Heart left ventricle (tissue), 16 donors: ENCODE measurements around the gene NKX3-2. TPM values are rescaled to one million over a fixed set of nuclear protein-coding genes. Genes with fewer than 3 reads are reported as not detected.

ENCODE experiments used
- ATAC-seq, 4 donors: fragments of 200-7000 bp; cut with Tn5 transposase; one replicate each; pipeline ENCODE4 v1.9.1; 2020 to 2022; ENCODE audit warnings: moderate library complexity in 4 of 4, mild to moderate bottlenecking in 3 of 4, moderate number of reproducible peaks in 1 of 4
- DNase-seq, 5 donors: peaks; one replicate each; pipeline ENCODE4 v3.0.0-alpha.2; 2020
- H3K27ac ChIP-seq, 12 donors: fragments of 200-600 bp; sonication (generic) in 4 of 12; one replicate each; pipeline versions ENCODE4 v1.5.0 to v1.8.0; 2016 to 2022; ENCODE audit warnings: mild to moderate bottlenecking in 2 of 12
- H3K27me3 ChIP-seq, 9 donors: fragments of 200-600 bp; sonication (generic) in 2 of 9; one replicate each; pipeline versions ENCODE4 v1.5.1 to v1.8.0; 2016 to 2022; ENCODE audit warnings: mild to moderate bottlenecking in 3 of 9
- H3K36me3 ChIP-seq, 9 donors: fragments of 200-600 bp; sonication (generic) in 2 of 9; one replicate each; pipeline versions ENCODE4 v1.5.0 to v1.8.0; 2018 to 2022; ENCODE audit warnings: mild to moderate bottlenecking in 2 of 9
- H3K4me1 ChIP-seq, 12 donors: fragments of 200-600 bp; sonication (generic) in 4 of 12; one replicate each; pipeline versions ENCODE4 v1.5.0 to v1.8.0; 2016 to 2022; ENCODE audit warnings: mild to moderate bottlenecking in 3 of 12
- H3K4me3 ChIP-seq, 12 donors: fragments of 200-600 bp; sonication (generic) in 4 of 12; one replicate each; pipeline versions ENCODE4 v1.5.0 to v1.8.0; 2017 to 2022; ENCODE audit warnings: mild to moderate bottlenecking in 9 of 12, moderate library complexity in 4 of 12
- H3K9me3 ChIP-seq, 12 donors: fragments of 200-600 bp; sonication (generic) in 4 of 12; one replicate each; pipeline versions ENCODE4 v1.5.0 to v1.8.0; 2016 to 2022; ENCODE audit warnings: mild to moderate bottlenecking in 1 of 12
- POLR2A ChIP-seq, 2 donors: fragments of 450-650 bp; IDR thresholded peaks; one replicate each; pipeline ENCODE4 v1.6.1; 2017; ENCODE audit warnings: antibody characterized with exemption in 2 of 2, mild to moderate bottlenecking in 2 of 2, moderate library complexity in 2 of 2
- WGBS, 4 donors: extraction: QIAGEN DNeasy Blood & Tissue Kit in 2 of 4; methylation state at CpG; one replicate each; pipeline versions ENCODE4 v1.1.5 to v1.1.7; 2013 to 2018; 5-methylcytosine and 5-hydroxymethylcytosine counted together
- intact Hi-C, 10 donors: fragments of 100-400 bp; cut with DNase I; formaldehyde crosslinking; loops; one replicate each; pipeline versions ENCODE4 v1.11.1 to v1.14.2; 2022
- long read RNA-seq, 3 donors: library from polyadenylated mRNA; unstranded; transcript quantifications; one replicate each; pipeline ENCODE4 v2.0.0, GENCODE V29; 2020 to 2021
- polyA plus RNA-seq, 2 donors: library from polyadenylated mRNA; stranded (reverse); fragments of 200-250 nt; gene quantifications; one replicate each; pipeline ENCODE4 v1.2.3, GENCODE V29; 2013
- total RNA-seq, 9 donors: library from RNA; depleted of rRNA in 2 of 9; stranded (reverse); fragments of >200 nt in 2 of 9; fragmentation: NEBNext Ultra II Directional in 3 of 9; extraction: Animal tissue kit (Norgen Biotek cat#: 25700) in 3 of 9; gene quantifications; one replicate each; pipeline versions ENCODE4 v1.1.0 to v1.2.4, GENCODE V29; 2016 to 2023
- TF ChIP-seq, protein P1 (sequence below), 12 donors: fragments of 200-600 bp; sonication (generic) in 4 of 12; IDR thresholded peaks; one replicate each; pipeline versions ENCODE4 v1.5.0 to v1.8.0; 2018 to 2022; ENCODE audit warnings: antibody characterized with exemption in 12 of 12, mild to moderate bottlenecking in 5 of 12
- donor health status: ischemic (EF 13 %, LVEDD 7.1; RV severe dilation, severe dysfunction).
- donor health status: healthy with polysubstance abuse.
- donor health status: DM: no; HTN: yes; CAD: no.
- donor health status: DM: no; HTN: no; CAD: no.
- donor health status: ischemic (EF 25% LVEDD 6.9; RV normal size, moderate dysfunction).
- donor health status: ischemic (EF 25% LVEDD 5.7; RV mildly dilated, moderate dysfunction).
- donor health status: healthy.
- donor health status: DM: yes; HTN: yes; CAD: no.
- donor health status: ischemic (EF 35%, LVEDD 5.7; RV mildly dilated, moderate dysfunction).
- donor health status: nonischemic (EF 11% LVEDD 7.7; RV severe dilation, severe dysfunction).
- donor health status: DM: yes; HTN: yes; CAD: no.
- donor health status: PGD.
- donor health status: ischemic (EF 29% LVEDD 5.4; RV normal size, mild dysfunction).
- donor health status: nonischemic (EF 23%, LVEDD 6.1; RV moderate dilation, normal function).

Gene NKX3-2
- total RNA-seq (under 1 TPM in 3 of 9 donors, not detected in 6; 0.11 to 0.25 (median 0.16) TPM), polyA plus RNA-seq (not detected)
- long read RNA-seq, donor 1: 0 reads
- long read RNA-seq, donor 2: 0 reads
- long read RNA-seq, donor 3: 0 reads

DNA sequence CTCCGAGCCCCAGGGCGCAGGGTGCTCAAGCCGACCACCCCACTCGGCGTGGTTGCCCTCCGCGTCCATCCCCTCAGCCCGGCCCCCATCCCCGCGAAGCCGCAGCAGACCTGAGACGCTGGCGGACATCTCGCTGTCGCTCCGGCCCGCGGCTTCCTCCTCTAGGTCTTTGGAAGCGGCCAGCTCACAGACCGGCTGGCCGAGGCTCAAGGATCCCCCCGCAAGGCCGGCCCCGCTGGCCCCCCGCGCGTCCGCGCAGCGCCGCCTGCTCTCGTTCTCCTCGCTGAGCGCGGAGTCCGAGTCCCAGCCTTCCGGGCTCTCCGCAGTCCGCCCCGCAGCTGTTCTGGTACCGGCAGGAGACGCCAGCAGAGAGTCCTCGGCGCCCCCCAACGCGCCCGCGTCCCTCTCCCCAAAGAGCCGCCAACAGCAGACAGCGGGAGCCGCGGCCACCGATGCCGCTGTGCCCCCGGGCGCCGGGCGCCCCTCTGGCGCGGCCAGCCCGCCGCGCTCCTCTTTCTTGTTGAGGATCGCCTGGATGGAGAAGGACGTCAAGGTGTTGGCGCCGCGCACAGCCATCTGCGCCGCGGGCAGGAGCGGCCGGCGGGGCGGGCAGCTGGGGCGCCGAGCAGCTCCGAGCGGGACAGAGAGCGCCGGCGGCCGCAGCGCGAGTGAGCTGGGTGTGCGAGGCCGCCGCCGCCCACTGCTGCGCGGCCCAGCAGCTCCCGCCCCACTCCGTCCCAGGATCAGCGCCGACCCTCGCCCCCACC is at the start of gene NKX3-2:
TSS of gene NKX3-2 (minus strand) at position 670 of the 767 bp plus-strand sequence. CDS start at position 576, 94 bp downstream.
- intact Hi-C loops: loop anchor here in 3 of 10 donors (2.0 to 5.0 kb wide), 2 partner anchors 691 to 812 kb away; no protein-coding TSS in a partner anchor
- ATAC-seq: peak in 2 of 4 donors; percentile 8 to 57
- H3K4me3 ChIP-seq: peak within 1 kb of the TSS; percentile 41 to 64 (median 53)

DNA sequence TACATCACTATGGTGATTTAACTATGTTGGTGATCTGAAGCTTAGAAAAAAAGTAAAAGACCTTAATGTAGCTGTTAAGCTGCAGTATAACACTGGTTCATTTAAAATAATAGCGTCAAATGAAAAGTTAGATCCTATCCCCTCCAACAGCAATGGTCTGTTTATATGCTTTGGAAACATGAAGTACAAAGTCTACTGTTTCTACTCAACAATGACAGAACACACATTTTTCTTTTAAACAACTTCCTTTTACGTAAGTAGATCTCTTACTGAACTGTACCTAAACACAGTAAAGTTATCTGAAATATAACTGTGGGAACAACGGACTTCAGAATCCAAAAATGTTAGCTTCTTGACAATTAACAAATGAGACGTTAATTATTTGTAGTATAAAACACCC is 47.9 kb upstream of the NKX3-2 start:
- no peak for ATAC-seq
- H3K4me3 ChIP-seq: no peak overlapping the region
- intact Hi-C loops: no loop called here
- TF ChIP-seq, protein P1, sequence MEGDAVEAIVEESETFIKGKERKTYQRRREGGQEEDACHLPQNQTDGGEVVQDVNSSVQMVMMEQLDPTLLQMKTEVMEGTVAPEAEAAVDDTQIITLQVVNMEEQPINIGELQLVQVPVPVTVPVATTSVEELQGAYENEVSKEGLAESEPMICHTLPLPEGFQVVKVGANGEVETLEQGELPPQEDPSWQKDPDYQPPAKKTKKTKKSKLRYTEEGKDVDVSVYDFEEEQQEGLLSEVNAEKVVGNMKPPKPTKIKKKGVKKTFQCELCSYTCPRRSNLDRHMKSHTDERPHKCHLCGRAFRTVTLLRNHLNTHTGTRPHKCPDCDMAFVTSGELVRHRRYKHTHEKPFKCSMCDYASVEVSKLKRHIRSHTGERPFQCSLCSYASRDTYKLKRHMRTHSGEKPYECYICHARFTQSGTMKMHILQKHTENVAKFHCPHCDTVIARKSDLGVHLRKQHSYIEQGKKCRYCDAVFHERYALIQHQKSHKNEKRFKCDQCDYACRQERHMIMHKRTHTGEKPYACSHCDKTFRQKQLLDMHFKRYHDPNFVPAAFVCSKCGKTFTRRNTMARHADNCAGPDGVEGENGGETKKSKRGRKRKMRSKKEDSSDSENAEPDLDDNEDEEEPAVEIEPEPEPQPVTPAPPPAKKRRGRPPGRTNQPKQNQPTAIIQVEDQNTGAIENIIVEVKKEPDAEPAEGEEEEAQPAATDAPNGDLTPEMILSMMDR (IDR thresholded peaks at IDR 0.05): no peak
- no peak for TF ChIP-seq POLR2A (IDR thresholded peaks at IDR 0.05)
- 93 to 95% (median 94%) methylated on average over 4 of the region's 4 CpGs for WGBS, 4 donors
- no peaks in the 10 kb centered on the region for H3K4me1 ChIP-seq
- peak overlapping the region in 1 of 12 donors; percentile 46 for H3K27ac ChIP-seq
- no peaks in the 10 kb centered on the region for H3K9me3 ChIP-seq
- no peak for DNase-seq
- no peaks in the 10 kb centered on the region for H3K27me3 ChIP-seq
- peaks cover 0 to 100% (median 100%) of the 10 kb centered on the region in 9 donors for H3K36me3 ChIP-seq

More for the DNA sequence above, at the start of gene NKX3-2:
- peaks cover 0 to 72% (median 46%) of the 10 kb centered on the region in 12 donors for H3K4me1 ChIP-seq
- 1 to 2% (median 1%) methylated on average over 32 to 96 of the region's 96 CpGs for WGBS, 4 donors
- peak in 1 of 5 donors; percentile 17 for DNase-seq
- H3K27ac ChIP-seq: peak within 1 kb of the TSS in 1 of 12 donors; percentile 93
- no peaks in the 10 kb centered on the region for H3K36me3 ChIP-seq
- no peak for TF ChIP-seq POLR2A (IDR thresholded peaks at IDR 0.05)
- TF ChIP-seq, protein P1 (IDR thresholded peaks at IDR 0.05): no peak
- H3K27me3 ChIP-seq: peaks cover 83 to 100% (median 100%) of the 10 kb centered on the region in 9 donors
- H3K9me3 ChIP-seq: no peaks in the 10 kb centered on the region

DNA sequence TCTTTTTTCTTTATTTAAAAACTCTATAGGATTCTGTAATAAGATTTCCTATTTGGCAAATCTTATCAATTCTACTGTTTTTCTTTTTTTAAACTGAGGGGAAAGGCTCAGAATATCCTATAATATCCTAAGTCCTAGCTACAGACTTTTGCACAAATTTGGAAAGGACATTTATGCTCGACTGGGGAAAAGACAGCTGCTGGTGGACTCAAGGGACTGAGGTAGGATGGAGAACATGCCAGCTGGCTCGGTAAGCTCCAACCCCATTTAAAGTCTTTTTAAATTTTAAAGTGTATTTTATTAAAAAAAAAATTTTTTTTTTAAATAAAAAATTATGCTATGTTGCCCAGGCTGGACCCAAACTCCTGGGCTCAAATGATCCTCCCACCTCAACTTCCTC is 46.5 kb upstream of the NKX3-2 start:
- WGBS, 4 donors: 65 to 84% (median 70%) methylated on average over 2 of the region's 2 CpGs
- Histone ChIP-seq H3K4me1 (peaks cover 0 to 6% (median 0%) of the 10 kb centered on the region in 12 donors), H3K9me3 (no peaks in the 10 kb centered on the region), H3K27ac (no peak overlapping the region), H3K27me3 (no peaks in the 10 kb centered on the region), H3K36me3 (peaks cover 0 to 100% (median 100%) of the 10 kb centered on the region in 9 donors), H3K4me3 (no peak overlapping the region)
- intact Hi-C loops: no loop called here
- DNase-seq (no peak), ATAC-seq (no peak)
- TF ChIP-seq, protein P1 (IDR thresholded peaks at IDR 0.05): no peak
- no peak for TF ChIP-seq POLR2A (IDR thresholded peaks at IDR 0.05)

DNA sequence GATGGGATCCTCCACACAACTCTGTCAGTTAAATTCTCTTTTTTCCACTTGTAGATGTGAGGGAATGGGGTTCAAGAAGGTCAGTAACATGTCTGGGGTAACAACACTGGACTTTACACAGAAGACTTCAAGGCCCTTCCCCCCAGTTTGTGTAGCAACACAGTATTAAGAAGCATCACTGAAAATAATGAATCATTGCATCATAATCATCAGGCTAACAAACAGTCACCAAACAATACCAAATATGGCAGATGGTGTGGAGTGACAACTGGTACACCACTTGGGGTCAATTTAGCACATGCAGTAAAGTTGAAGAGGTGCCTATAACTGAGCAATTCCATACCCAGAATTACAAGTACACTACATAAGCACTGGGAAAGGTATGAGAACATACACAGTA is 44.6 kb upstream of the NKX3-2 start:
- H3K9me3 ChIP-seq: no peaks in the 10 kb centered on the region
- TF ChIP-seq, protein P1 (IDR thresholded peaks at IDR 0.05): no peak
- no peak for TF ChIP-seq POLR2A (IDR thresholded peaks at IDR 0.05)
- intact Hi-C loops: no loop called here
- no peak overlapping the region for H3K27ac ChIP-seq
- no peak overlapping the region for H3K4me3 ChIP-seq
- no peaks in the 10 kb centered on the region for H3K27me3 ChIP-seq
- H3K4me1 ChIP-seq: peaks cover 0 to 6% (median 0%) of the 10 kb centered on the region in 12 donors
- H3K36me3 ChIP-seq: peaks cover 0 to 99% (median 91%) of the 10 kb centered on the region in 9 donors
- DNase-seq (no peak), ATAC-seq (no peak)
